PFSK-1 (cell line): ENCODE measurements around the gene FER1L5.

Experiments used
- FOXP2 ChIP-seq: optimal IDR thresholded peaks from 2 replicates; pipeline ENCODE3; 2011; ENCODE audit warnings: borderline replicate concordance, control low read depth, inconsistent platforms; ENCODE audit not compliant: insufficient read depth; ENCODE audit errors: extremely low read length, extremely low read depth
- POLR2AphosphoS5 ChIP-seq: IDR thresholded peaks from 2 replicates; pipeline ENCODE4 v1.6.1; 2012; ENCODE audit warnings: low read depth, mild to moderate bottlenecking, control low read depth, low read length, moderate library complexity
- REST ChIP-seq, 2 experiments: IDR thresholded peaks; 2 replicates each; pipeline versions ENCODE4 v1.6.1 to v1.8.0; 2011 to 2012; ENCODE audit warnings: low read depth in 2 of 2, low read length in 2 of 2, control low read depth in 1 of 2, inconsistent platforms in 1 of 2, mild to moderate bottlenecking in 1 of 2, moderate library complexity in 1 of 2; ENCODE audit not compliant: insufficient read depth in 1 of 2
- SIN3A ChIP-seq: IDR thresholded peaks from 2 replicates; pipeline ENCODE4 v1.6.1; 2012; ENCODE audit warnings: mild to moderate bottlenecking, low read length, moderate library complexity, borderline replicate concordance; ENCODE audit not compliant: insufficient read depth
- TAF1 ChIP-seq: IDR thresholded peaks from 2 replicates; pipeline ENCODE4 v1.6.1; 2012; ENCODE audit warnings: low read length, control low read depth, borderline replicate concordance; ENCODE audit not compliant: insufficient read depth

GRCh38 chr2:96698221-96698861 is 55.8 kb downstream of the FER1L5 start:
- TF ChIP-seq POLR2AphosphoS5 = no peak
- no peak for TF ChIP-seq SIN3A
- TF ChIP-seq REST (IDR thresholded peaks at IDR 0.05; ENCODE audit: insufficient read depth in 1 of 2, low read depth in 2 of 2, low read length in 2 of 2) = no peak
- no peak for TF ChIP-seq TAF1
- no peak for TF ChIP-seq FOXP2
